Right atrium auricular region (tissue), 2 donors: Measurements from ENCODE around the gene DNAH5. TPM values are rescaled to one million over a fixed set of nuclear protein-coding genes. Genes with fewer than 3 reads are reported as not detected.

Source experiments
- DNase-seq: peaks from one replicate; pipeline ENCODE4 v3.0.0-alpha.2; 2019; ENCODE audit warnings: low spot score
- H3K27ac ChIP-seq, 2 donors: fragments of 200-600 bp; sonication (generic); 1 replicate in 1 of 2; 2 replicates in 1 of 2; pipeline ENCODE4 v1.5.1; 2016 to 2019
- H3K27me3 ChIP-seq, 2 donors: fragments of 200-600 bp; sonication (generic); one replicate each; pipeline versions ENCODE4 v1.5.1 to v1.6.0; 2017 to 2019
- H3K36me3 ChIP-seq: fragments of 200-600 bp; sonication (generic); one replicate; pipeline ENCODE4 v1.5.1; 2016
- H3K4me1 ChIP-seq, 2 donors: fragments of 200-600 bp; sonication (generic); one replicate each; pipeline versions ENCODE4 v1.5.1 to v1.6.0; 2017 to 2019
- H3K4me3 ChIP-seq, 2 donors: fragments of 200-600 bp; sonication (generic); 1 replicate in 1 of 2; 2 replicates in 1 of 2; pipeline ENCODE4 v1.5.1; 2017 to 2019; ENCODE audit warnings: mild to moderate bottlenecking in 1 of 2, moderate library complexity in 1 of 2
- H3K9me3 ChIP-seq, 2 donors: fragments of 200-600 bp; sonication (generic); one replicate each; pipeline ENCODE4 v1.5.1; 2019
- CTCF ChIP-seq, 2 donors: fragments of 200-600 bp; sonication (generic); IDR thresholded peaks; one replicate each; pipeline ENCODE4 v1.5.1; 2019; ENCODE audit warnings: antibody characterized with exemption in 2 of 2
- total RNA-seq, 2 donors: library from RNA; depleted of rRNA; stranded (reverse); fragments of >200 nt; gene quantifications; one replicate each; pipeline ENCODE4 v1.1.0, GENCODE V29; 2016

DNAH5 gene
- total RNA-seq, 2 donors from 2014 or later = 0.08 TPM; not detected in 1

DNA sequence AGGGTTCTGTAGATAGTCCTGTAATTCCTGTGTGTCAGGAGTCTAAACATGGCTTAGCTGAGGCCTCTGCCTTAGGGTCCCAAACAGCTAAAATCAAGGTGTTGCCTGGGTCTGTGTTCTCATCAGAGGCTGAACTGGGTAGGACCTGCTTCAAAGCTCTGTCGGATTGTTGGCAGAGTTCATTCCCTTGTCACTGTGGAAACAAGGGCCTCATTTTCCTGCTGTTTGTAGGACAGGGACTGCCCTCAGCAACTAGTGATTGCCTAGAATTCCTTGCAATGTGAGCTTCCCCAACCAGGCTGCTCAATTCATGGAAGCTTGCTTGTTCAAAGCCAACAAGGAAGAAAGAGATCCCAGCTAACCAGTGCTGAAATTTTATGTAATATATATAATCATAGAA lies 283.2 kb downstream of the DNAH5 start:
- no peaks in the 10 kb centered on the region for H3K27me3 ChIP-seq
- H3K4me3 ChIP-seq = no peak overlapping the region
- no peak for DNase-seq
- no peaks in the 10 kb centered on the region for H3K36me3 ChIP-seq
- TF ChIP-seq CTCF (IDR thresholded peaks at IDR 0.05) = no peak
- H3K9me3 ChIP-seq = no peaks in the 10 kb centered on the region
- no peak overlapping the region for H3K27ac ChIP-seq
- no peaks in the 10 kb centered on the region for H3K4me1 ChIP-seq

DNA sequence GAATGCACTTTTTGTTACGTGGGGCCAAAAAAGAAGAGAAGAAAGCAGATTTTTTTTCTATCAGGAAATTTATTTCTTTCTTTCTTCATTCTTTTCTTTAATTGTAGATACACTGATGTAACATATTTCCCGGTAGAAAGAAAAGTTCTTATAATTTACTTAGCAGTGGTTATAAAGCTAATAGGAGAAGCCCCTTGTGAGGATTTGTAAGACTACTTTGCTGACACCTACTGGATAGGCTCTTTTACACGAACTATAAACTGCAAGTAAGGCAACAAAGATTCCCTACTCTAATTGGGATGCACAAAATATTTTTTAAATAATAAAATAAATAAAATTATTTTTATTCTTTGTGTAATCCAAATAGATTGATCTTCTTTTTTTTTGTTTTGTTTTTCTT lies 284.4 kb downstream of the DNAH5 start:
- H3K9me3 ChIP-seq = no peaks in the 10 kb centered on the region
- H3K27me3 ChIP-seq = no peaks in the 10 kb centered on the region
- H3K4me1 ChIP-seq = no peaks in the 10 kb centered on the region
- no peak for TF ChIP-seq CTCF (IDR thresholded peaks at IDR 0.05)
- no peak overlapping the region for H3K4me3 ChIP-seq
- no peak for DNase-seq
- H3K36me3 ChIP-seq = no peaks in the 10 kb centered on the region
- no peak overlapping the region for H3K27ac ChIP-seq

DNA sequence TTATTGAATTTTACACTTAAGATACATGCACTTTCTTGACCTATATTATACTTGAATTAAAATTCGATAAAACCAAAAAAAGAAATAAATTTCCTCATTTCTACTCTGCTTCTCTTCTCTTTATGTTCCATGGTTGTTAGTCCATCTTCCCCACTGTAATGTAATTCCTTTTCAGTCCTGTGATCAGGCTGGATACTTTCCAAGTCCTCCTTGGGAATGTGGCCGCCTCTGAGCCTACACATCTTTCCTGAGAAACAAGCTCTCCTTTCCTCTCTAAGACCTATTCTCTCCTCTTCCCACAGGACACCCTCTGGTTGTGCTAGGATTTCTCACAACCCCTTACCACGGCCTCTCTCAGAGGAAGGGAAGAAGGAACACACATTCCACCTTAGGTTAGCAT lies 285.1 kb downstream of the DNAH5 start:
- no peak for TF ChIP-seq CTCF (IDR thresholded peaks at IDR 0.05)
- no peaks in the 10 kb centered on the region for H3K27me3 ChIP-seq
- no peaks in the 10 kb centered on the region for H3K4me1 ChIP-seq
- no peak overlapping the region for H3K27ac ChIP-seq
- H3K4me3 ChIP-seq = no peak overlapping the region
- DNase-seq = no peak
- H3K9me3 ChIP-seq = no peaks in the 10 kb centered on the region
- H3K36me3 ChIP-seq = no peaks in the 10 kb centered on the region

GRCh38 chr5:13658761-13659160 lies 285.7 kb downstream of the DNAH5 start:
- DNase-seq = no peak
- Histone ChIP-seq H3K4me1 (no peaks in the 10 kb centered on the region), H3K36me3 (no peaks in the 10 kb centered on the region), H3K27ac (no peak overlapping the region), H3K9me3 (no peaks in the 10 kb centered on the region), H3K27me3 (no peaks in the 10 kb centered on the region), H3K4me3 (no peak overlapping the region)
- TF ChIP-seq CTCF (IDR thresholded peaks at IDR 0.05) = no peak

DNA sequence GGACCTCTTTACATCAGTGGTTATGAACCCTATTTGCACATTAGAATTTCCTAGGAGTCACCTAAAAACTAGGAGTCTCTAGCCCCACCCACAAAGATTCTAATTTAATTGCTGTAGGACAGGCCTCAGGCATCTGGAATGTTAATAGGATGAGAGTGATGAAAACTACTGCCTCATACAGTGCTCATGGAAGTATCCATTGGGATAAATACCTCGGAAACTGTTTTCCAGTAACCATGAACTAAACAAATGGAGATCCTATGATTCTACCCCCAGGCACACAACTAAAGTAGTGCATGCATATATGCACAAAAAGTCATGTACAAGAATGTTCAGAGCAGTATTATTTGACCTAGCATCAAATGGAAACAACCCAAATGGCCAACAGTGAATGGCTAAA lies 286.3 kb downstream of the DNAH5 start:
- no peak for DNase-seq
- TF ChIP-seq CTCF (IDR thresholded peaks at IDR 0.05) = no peak
- no peak overlapping the region for H3K27ac ChIP-seq

GRCh38 chr5:13653709-13654108 lies 290.8 kb downstream of the DNAH5 start:
- Histone ChIP-seq H3K27ac (no peak overlapping the region), H3K4me3 (no peak overlapping the region), H3K27me3 (no peaks in the 10 kb centered on the region), H3K4me1 (no peaks in the 10 kb centered on the region), H3K36me3 (no peaks in the 10 kb centered on the region), H3K9me3 (no peaks in the 10 kb centered on the region)
- TF ChIP-seq CTCF (IDR thresholded peaks at IDR 0.05) = no peak
- no peak for DNase-seq

More for the DNA sequence above, 286.3 kb downstream of the DNAH5 start:
- H3K9me3 ChIP-seq = no peaks in the 10 kb centered on the region
- H3K36me3 ChIP-seq = no peaks in the 10 kb centered on the region
- no peaks in the 10 kb centered on the region for H3K4me1 ChIP-seq
- H3K4me3 ChIP-seq = no peak overlapping the region
- no peaks in the 10 kb centered on the region for H3K27me3 ChIP-seq
